ENCODE results near the gene HEATR5A.
"Not testable (repeated sequence)": the region's sequence is repeated elsewhere in the genome, so short reads cannot be mapped to it uniquely, and the experiment has no call there.

The HEATR5A gene

GRCh38 chr14:31337331-31337730 is 83.0 kb downstream of the HEATR5A start:
- Histone ChIP-seq H3K27ac (no peak overlapping the region), H3K36me3 (ENCODE audit: control insufficient read depth, insufficient read depth, low read length) (no peaks in the 10 kb centered on the region), H3K9ac (no peak overlapping the region)

GRCh38 chr14:31336646-31337045 is 83.7 kb downstream of the HEATR5A start:
- Histone ChIP-seq H3K4me1 (no peaks in the 10 kb centered on the region), H2AFZ (no peak overlapping the region), H3K4me2 (ENCODE audit: low read length) (no peak overlapping the region), H3K9me3 (ENCODE audit: control insufficient read depth, low read length) (no peaks in the 10 kb centered on the region), H3K4me3 (ENCODE audit: low read depth, low read length) (no peak overlapping the region), H3K36me3 (ENCODE audit: control insufficient read depth, insufficient read depth, low read length) (no peaks in the 10 kb centered on the region), H3K27ac (no peak overlapping the region), H3K79me2 (no peaks in the 10 kb centered on the region), H3K27me3 (ENCODE audit: control insufficient read depth, insufficient read depth, low read length) (no peaks in the 10 kb centered on the region), H3K9ac (no peak overlapping the region)
- TF ChIP-seq CTCF (IDR thresholded peaks at IDR 0.05): no peak

More at GRCh38 chr14:31337331-31337730, 83.0 kb downstream of the HEATR5A start:
- no peak overlapping the region for H3K4me3 ChIP-seq (ENCODE audit: low read depth, low read length)
- no peak overlapping the region for H3K4me2 ChIP-seq (ENCODE audit: low read length)
- no peak overlapping the region for H2AFZ ChIP-seq
- H3K9me3 ChIP-seq (ENCODE audit: control insufficient read depth, low read length): no peaks in the 10 kb centered on the region
- no peak for TF ChIP-seq CTCF (IDR thresholded peaks at IDR 0.05)
- H3K4me1 ChIP-seq: no peaks in the 10 kb centered on the region
- no peaks in the 10 kb centered on the region for H3K27me3 ChIP-seq (ENCODE audit: control insufficient read depth, insufficient read depth, low read length)
- H3K79me2 ChIP-seq: no peaks in the 10 kb centered on the region

- not testable (repeated sequence) for H2AFZ ChIP-seq; H3K79me2 ChIP-seq; H3K9ac ChIP-seq; H3K4me3 ChIP-seq (ENCODE audit: low read depth, low read length); H3K4me1 ChIP-seq; H3K9me3 ChIP-seq (ENCODE audit: control insufficient read depth, low read length); H3K36me3 ChIP-seq (ENCODE audit: control insufficient read depth, insufficient read depth, low read length); H3K4me2 ChIP-seq (ENCODE audit: low read length); H3K27me3 ChIP-seq (ENCODE audit: control insufficient read depth, insufficient read depth, low read length); H3K27ac ChIP-seq
These were observed 89.0 kb downstream of the HEATR5A start for GRCh38 chr14:31331395-31331794.

GRCh38 chr14:31329876-31330521 is 90.4 kb downstream of the HEATR5A start:
- not testable (repeated sequence) for H3K36me3 ChIP-seq (ENCODE audit: control insufficient read depth, insufficient read depth, low read length); H3K4me2 ChIP-seq (ENCODE audit: low read length); H3K4me1 ChIP-seq; H2AFZ ChIP-seq; H3K27ac ChIP-seq; H3K4me3 ChIP-seq (ENCODE audit: low read depth, low read length); H3K27me3 ChIP-seq (ENCODE audit: control insufficient read depth, insufficient read depth, low read length); H3K9me3 ChIP-seq (ENCODE audit: control insufficient read depth, low read length); H3K9ac ChIP-seq; H3K79me2 ChIP-seq

GRCh38 chr14:31326111-31326510 is 94.2 kb downstream of the HEATR5A start:
- no peak for TF ChIP-seq CTCF (IDR thresholded peaks at IDR 0.05)
- no peaks in the 10 kb centered on the region for H3K4me1 ChIP-seq
- no peak overlapping the region for H3K27ac ChIP-seq

GRCh38 chr14:31323419-31323818 is 96.9 kb downstream of the HEATR5A start:
- H3K36me3 ChIP-seq (ENCODE audit: control insufficient read depth, insufficient read depth, low read length): no peaks in the 10 kb centered on the region
- H3K4me2 ChIP-seq (ENCODE audit: low read length): no peak overlapping the region
- no peak overlapping the region for H3K27ac ChIP-seq
- no peak overlapping the region for H2AFZ ChIP-seq
- H3K9ac ChIP-seq: no peak overlapping the region
- H3K79me2 ChIP-seq: no peaks in the 10 kb centered on the region
- no peak overlapping the region for H3K4me3 ChIP-seq (ENCODE audit: low read depth, low read length)
- no peaks in the 10 kb centered on the region for H3K9me3 ChIP-seq (ENCODE audit: control insufficient read depth, low read length)
- TF ChIP-seq CTCF (IDR thresholded peaks at IDR 0.05): no peak
- H3K4me1 ChIP-seq: no peaks in the 10 kb centered on the region
- H3K27me3 ChIP-seq (ENCODE audit: control insufficient read depth, insufficient read depth, low read length): no peaks in the 10 kb centered on the region

More at GRCh38 chr14:31326111-31326510, 94.2 kb downstream of the HEATR5A start:
- Histone ChIP-seq H3K27me3 (ENCODE audit: control insufficient read depth, insufficient read depth, low read length) (no peaks in the 10 kb centered on the region), H3K4me2 (ENCODE audit: low read length) (no peak overlapping the region), H2AFZ (no peak overlapping the region), H3K79me2 (no peaks in the 10 kb centered on the region), H3K9me3 (ENCODE audit: control insufficient read depth, low read length) (no peaks in the 10 kb centered on the region), H3K4me3 (ENCODE audit: low read depth, low read length) (no peak overlapping the region), H3K36me3 (ENCODE audit: control insufficient read depth, insufficient read depth, low read length) (no peaks in the 10 kb centered on the region), H3K9ac (no peak overlapping the region)

All from parathyroid adenoma (tissue), 2 donors.